ENCODE data around the gene MDGA2. TPM values are rescaled to one million over a fixed set of nuclear protein-coding genes. Genes with fewer than 3 reads are reported as not detected.

The MDGA2 gene
- total and polyA plus RNA-seq, 2 of the 8 experiments (the other 6 are each of a cell fraction or from before 2014, with no cell fraction given): 0.11 to 0.69 TPM

- TF ChIP-seq CTCF (IDR thresholded peaks at IDR 0.05; ENCODE audit: control extremely low read depth in 1 of 3, insufficient read depth in 1 of 3, low read depth in 1 of 3, low read length in 3 of 3) (no peak), KDM5A (IDR thresholded peaks at IDR 0.05; ENCODE audit: low read length) (no peak), ATF3 (IDR thresholded peaks at IDR 0.05; ENCODE audit: insufficient read depth, low read depth, low read length) (no peak), TBP (IDR thresholded peaks at IDR 0.05; ENCODE audit: low read depth, low read length) (no peak), EZH2 (IDR thresholded peaks at IDR 0.05; ENCODE audit: low read depth, low read length, severe bottlenecking) (no peak), CBX8 (IDR thresholded peaks at IDR 0.05; ENCODE audit: borderline replicate concordance, low read depth, low read length) (no peak), EP300 (IDR thresholded peaks at IDR 0.05; ENCODE audit: borderline replicate concordance in 1 of 2, low read depth in 2 of 2, low read length in 2 of 2) (no peak), ZNF274 (IDR thresholded peaks at IDR 0.05; ENCODE audit: borderline replicate concordance, extremely low read depth, low read length) (no peak), POU5F1 (IDR thresholded peaks at IDR 0.05; ENCODE audit: low read depth, low read length) (no peak)
Measured at GRCh38 chr14:47543459-47543858, 131.9 kb downstream of the MDGA2 start (continued).

Data from H1 (cell line).